OCI-M2 (cell line): ENCODE data around the gene SLC6A7.

Source experiments
- DNase-seq: peaks from one replicate; lab custom pipeline; 2025; ENCODE audit not compliant: unreplicated experiment; lab: John Stamatoyannopoulos, UW

The SLC6A7 gene

GRCh38 chr5:150189728-150190502 lies at the start of gene SLC6A7:
SLC6A7 (plus strand) TSS chr5:150190062; CDS start chr5:150190328, 266 bp downstream.
- DNase-seq, result no peak

DNA sequence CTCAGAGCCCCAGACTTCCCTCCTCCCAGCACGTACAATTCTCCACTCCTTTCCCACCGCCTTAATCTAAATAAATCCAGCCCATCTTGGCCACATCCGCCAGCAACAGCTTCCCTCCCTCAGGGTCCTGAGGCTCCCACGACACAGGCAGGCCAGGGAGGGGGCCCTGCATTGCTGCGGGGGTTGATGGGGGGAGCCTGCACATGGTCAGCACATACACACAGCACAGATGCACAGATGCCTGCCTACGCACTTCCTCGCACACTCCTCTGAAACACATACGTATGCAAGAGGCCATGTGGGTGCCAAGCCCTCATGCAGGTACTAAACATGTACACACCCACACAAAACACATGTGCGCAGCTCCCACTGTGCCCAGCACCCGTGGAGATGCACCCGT lies 49.0 kb upstream of the SLC6A7 start:
- DNase-seq, result no peak

- no peak for DNase-seq
Observed at GRCh38 chr5:150141544-150142184, 48.2 kb upstream of the SLC6A7 start.

DNA sequence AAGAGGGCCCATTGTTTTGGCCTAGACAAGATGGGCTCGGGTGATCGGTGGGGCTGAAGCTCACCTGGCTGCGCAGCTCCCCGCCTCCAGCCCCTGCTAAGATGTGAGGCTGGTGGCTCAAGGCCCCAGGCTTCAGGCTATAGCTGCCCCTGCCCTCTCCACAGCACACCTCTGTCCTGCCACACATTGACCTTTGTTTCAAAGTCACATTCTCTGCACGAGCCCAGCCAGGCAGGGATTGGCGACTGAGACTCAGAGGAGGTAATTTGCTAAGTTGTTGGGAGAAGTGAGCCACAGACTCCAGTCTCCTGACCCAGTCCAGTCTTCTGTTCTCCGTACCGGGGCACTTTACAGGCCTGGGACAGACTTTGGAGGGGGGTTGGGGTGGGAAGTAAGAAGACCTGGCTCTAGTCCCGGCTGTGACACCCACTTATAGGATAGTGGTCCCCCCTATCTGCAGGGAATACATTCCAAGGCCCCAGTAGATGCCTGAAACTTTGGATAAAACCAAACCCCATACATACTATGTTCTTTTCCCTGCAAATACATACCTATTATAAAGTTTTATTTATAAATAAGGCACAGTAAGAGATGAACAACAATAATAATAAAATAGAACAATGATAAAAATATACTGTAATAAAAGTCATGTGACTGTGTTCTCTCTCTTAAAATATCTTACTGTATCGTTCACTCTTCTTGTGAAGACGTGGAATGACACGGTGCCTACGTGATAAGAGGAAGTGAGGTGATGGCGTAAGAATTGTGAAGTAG lies 47.5 kb upstream of the SLC6A7 start:
- DNase-seq, result no peak

DNA sequence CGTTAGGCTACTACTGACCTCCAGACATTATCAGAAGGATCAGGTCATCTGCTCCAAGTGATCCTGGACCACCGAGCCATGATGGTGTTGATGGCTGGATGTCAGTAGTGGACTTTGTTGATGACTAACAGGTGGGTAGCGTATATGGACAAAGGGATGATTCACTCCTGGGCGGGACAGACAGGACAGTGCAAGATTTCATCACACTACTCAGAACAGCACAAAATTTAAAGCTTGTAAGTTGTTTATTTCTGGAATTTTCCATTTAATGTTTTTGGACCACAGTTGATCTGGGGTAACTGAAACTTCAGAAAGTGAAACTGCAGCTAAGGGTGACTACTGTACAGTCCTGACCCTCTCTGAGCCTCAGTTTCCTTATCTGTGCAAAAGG lies 46.9 kb upstream of the SLC6A7 start:
- no peak for DNase-seq

DNA sequence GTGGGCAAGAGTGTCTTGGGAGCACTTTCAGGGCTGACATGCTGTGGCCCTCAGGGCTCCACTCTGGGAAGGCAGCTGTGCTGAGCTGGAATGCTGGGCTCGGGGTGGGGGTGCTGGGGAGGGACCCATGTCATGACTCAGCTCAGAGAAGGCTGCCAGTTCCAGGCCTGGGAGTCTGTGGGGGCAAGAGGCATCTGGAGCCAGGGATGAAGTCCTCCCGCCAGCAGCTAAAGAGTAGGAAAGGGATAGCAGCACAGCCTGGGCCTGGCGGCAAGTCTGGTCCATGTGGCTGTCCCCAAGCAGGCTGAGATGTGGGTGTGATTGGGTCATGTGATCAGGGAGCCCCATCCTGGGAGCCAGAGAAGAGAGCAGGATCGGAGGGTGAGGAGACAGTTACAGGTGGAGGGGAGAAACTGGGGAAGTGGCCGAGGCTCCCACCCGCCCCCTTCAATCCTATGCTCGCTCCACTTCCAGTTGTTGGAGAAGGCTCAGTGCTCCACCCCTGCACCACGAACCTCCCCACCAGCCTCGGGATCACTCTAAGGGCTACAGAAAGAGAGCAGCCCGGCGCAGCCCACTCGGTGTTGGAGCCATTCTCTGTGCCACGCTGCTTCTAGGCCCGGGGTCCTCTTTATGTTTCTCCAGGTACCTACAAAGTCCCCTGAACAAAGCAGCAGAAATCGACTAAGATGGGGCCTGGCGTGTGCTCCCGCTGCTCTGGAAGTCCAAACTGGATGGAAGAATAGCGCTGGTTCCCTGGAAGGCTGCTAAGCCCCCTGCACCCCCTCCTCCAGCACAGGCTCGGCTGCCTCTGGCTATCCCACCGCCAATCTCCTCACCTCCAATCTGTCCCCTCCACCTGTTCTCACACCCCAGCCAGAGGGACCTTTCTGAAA lies 46.3 kb upstream of the SLC6A7 start:
- DNase-seq, result no peak

- no peak for DNase-seq
Observed at GRCh38 chr5:150144246-150144801, 45.5 kb upstream of the SLC6A7 start.

DNA sequence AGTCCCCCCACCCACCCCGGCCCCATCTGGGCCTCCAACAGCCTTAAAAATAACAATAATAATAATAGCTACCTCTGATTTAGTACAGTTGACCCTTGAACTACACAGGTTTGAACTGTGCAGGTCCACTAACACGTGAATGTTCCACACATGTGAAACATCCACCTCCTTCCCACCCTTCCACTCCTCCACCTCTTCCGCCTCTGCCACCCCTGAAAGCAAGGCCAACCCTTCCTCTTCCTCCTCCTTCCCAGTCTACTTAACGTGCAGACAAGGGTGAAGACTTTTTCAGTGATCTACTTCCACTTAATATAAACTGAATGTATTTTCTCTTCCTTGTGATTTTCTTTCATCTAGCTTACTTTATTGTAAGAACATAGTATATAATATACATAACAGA lies 45.0 kb upstream of the SLC6A7 start:
- no peak for DNase-seq

- DNase-seq, result no peak
Observed at GRCh38 chr5:150146235-150146634, 43.6 kb upstream of the SLC6A7 start.

- no peak for DNase-seq
Observed at GRCh38 chr5:150146862-150147601, 42.8 kb upstream of the SLC6A7 start.

DNA sequence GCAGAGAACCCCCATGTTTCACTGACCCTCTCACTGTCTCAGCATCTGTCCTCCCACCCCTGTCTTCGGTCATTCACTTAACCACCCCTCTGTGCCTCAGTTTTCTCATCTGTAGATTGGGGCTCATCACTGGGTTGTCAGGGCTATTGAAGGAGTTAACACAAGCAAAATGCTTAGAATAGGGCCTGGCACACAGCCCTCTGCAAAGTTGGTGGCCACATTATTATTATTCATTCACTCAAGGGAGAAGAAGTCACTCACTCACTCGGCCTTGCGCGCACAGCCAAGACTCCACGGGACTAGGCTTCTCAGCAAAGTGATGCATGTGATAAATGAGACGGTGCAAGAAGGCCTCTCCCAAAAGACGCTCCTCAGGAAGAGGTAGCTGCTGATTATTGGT lies 42.2 kb upstream of the SLC6A7 start:
- DNase-seq, result no peak

GRCh38 chr5:150148117-150148927 lies 41.5 kb upstream of the SLC6A7 start:
- DNase-seq, result no peak

- DNase-seq, result no peak
Observed at GRCh38 chr5:150149618-150150017, 40.2 kb upstream of the SLC6A7 start.

DNA sequence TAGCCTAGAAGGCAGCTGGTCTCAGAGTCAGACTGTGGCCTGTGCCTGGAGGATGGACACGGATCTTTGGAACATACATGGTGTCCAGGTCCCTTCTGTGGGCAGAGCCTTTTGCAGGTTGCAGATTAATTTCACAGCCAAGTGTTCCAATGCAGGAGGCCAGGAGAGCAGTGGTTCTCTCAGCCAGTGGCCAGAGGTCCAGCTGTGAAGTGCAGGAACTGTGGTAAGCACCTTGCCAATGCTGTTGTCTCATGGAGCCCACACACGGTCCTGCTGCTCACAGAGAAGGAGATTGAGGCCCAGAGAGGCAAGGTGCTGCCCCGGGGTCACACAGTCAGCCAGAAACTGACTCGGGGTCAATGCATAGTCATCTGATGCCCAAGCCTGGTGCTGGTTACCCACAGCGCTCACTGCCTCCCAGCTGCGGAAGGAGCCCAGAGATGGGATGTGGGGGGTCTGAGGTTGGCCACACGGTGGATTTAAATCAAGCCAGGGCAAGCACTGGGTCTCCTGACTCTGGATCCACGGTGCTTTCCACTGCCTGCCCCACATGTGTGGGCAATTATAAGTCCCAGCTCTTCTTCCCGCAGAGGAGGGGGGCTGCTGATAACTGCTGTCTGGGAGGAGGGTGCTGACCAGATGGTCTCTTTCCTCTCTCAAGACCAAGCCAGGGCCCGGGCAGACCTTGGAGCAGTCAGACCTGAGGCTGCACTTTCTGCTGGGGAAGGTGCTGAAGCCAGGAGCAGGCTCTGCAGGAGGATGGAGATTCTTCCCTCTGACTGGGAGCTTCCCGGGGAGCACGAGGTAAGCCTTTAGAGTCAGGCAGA lies 37.0 kb upstream of the SLC6A7 start:
- no peak for DNase-seq

- no peak for DNase-seq
Observed at GRCh38 chr5:150153483-150153882, 36.4 kb upstream of the SLC6A7 start.

DNA sequence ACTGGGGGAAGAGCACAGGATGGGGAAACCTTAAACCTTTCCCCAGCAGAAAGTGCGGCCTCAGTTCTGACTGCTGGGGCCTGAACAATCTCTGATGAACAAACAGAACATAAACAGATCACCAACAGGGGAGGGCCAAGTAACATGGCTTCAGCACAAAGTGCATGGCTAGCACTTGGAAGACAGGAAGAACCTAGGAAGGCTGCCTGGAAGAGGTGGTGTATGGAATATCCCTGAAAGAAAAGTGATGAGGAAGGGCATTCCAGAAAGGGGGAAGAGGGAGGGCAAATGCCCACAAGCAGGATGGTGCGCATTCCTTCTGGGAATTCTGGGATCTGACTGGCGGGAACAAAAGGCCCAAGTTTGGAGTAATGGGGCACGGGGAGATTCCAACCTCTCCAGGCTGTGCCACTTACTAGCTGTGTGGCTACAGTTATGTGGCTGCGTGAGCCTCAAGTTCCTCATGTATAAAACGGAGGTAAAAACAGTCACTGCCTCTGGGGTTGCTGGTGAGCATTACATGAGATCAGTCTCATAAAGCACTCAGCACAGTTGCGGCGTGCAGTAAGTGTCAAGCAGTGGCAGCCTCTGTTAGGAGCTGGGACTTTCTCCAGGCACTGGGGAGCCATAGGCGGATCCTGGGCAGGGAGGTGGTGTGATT lies 35.8 kb upstream of the SLC6A7 start:
- DNase-seq, result no peak

GRCh38 chr5:150154618-150155128 lies 35.2 kb upstream of the SLC6A7 start:
- DNase-seq, result no peak
